Measurements from ENCODE around the gene HPF1.

Gene HPF1

GRCh38 chr4:169730564-169730963 lies 27.2 kb downstream of the HPF1 start:
- no peak for DNase-seq

GRCh38 chr4:169727616-169728015 lies 30.1 kb downstream of the HPF1 start:
- DNase-seq = no peak

GRCh38 chr4:169724260-169724659 lies 33.5 kb downstream of the HPF1 start:
- no peak for DNase-seq

- DNase-seq = no peak
Measured at GRCh38 chr4:169723207-169723965, 34.4 kb downstream of the HPF1 start.

GRCh38 chr4:169720529-169720928 lies 37.2 kb downstream of the HPF1 start:
- DNase-seq = no peak

GRCh38 chr4:169716677-169717076 lies 41.1 kb downstream of the HPF1 start:
- no peak for DNase-seq

GRCh38 chr4:169715826-169716225 lies 41.9 kb downstream of the HPF1 start:
- no peak for DNase-seq

GRCh38 chr4:169707958-169708643 lies 49.6 kb downstream of the HPF1 start:
- DNase-seq = no peak

GRCh38 chr4:169698331-169698730 lies 59.4 kb downstream of the HPF1 start:
- no peak for DNase-seq

- DNase-seq = no peak
Measured at GRCh38 chr4:169690787-169691186, 67.0 kb downstream of the HPF1 start.

GRCh38 chr4:169689681-169690080 lies 68.1 kb downstream of the HPF1 start:
- DNase-seq = no peak

- no peak for DNase-seq
Measured at GRCh38 chr4:169682372-169683047, 75.2 kb downstream of the HPF1 start.
